Esophagus muscularis mucosa (tissue), 2 donors: ENCODE results near the gene PPEF1.

Experiments
- POLR2A ChIP-seq: fragments of 450-650 bp; IDR thresholded peaks from one replicate; pipeline ENCODE4 v1.6.1; 2017; ENCODE audit warnings: antibody characterized with exemption, moderate library complexity, mild to moderate bottlenecking, low read depth
- POLR2AphosphoS5 ChIP-seq, 2 donors: sonication (generic); formaldehyde crosslinking; IDR thresholded peaks; one replicate each; pipeline ENCODE4 v1.6.1; 2017; ENCODE audit warnings: antibody characterized with exemption in 2 of 2

DNA sequence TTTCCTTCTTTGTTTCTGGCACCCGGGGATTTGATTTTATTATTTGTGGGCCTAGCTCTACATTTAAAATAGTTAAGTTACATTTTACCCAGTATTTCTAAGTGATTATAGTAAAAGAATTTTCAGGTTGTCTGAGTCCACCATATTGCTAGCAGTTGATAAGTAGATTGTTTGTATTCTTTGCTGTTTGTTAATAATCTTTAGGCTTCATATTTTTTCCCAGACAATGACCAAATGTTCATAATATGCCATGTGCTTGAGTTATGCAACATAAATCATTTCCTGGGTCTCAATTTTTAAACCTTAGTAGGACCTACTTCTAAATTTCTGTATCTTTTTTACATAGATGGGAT, 149.2 kb downstream of the PPEF1 start:
- TF ChIP-seq POLR2A (no peak), POLR2AphosphoS5 (IDR thresholded peaks at IDR 0.05) (no peak)
